ENCODE measurements around the gene SPOP. TPM values are rescaled to one million over a fixed set of nuclear protein-coding genes. Genes with fewer than 3 reads are reported as not detected.

SPOP gene
- total and polyA plus RNA-seq, 9 of the 15 experiments (the other 6 are each of a cell fraction or from before 2014, with no cell fraction given): 34.2 to 65.9 (median 39.7) TPM

DNA sequence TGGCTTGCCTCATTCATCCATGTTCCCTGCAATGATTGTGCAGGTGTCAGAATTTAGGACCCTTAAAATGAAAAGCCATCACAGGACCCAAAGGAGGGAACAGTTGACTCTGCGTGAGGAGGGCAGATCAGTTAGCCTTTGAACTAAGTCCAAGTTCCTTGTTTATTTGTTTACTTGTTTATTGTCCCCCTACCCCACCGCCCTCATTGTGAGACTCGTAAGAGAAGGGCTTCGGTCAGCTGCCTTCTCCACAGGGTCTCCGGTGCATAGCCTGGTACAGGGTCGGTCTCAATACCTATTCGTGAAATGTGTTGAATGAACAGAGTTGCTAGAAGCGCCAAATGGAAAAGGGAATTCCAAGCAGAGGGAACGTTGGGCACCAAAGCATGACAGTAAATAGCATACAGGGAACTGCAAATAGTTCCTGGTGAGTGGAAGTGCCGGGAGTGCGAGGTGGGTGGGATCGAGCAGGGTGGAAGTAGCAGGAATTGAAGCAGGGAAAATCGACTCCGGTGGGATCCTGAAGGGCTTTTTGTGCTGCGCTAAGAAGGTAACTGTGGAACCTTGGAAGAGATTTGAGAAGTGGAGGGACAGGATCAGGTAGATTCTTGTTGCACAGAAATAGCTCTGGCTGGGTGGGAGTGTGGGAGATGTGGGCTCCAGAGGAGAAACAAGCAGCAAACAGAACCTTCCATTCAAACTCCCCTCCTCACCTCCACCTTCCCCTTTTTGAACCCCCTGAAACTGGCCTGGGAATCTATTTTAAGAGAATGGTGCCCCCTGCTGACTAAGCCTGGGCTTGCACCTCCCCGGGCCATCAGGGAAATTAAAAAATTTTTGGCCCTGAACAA is 17.2 kb upstream of the SPOP start (continued):
- no peak for TF ChIP-seq MGA (IDR thresholded peaks at IDR 0.05)
- no peak for TF ChIP-seq ZNF696 (CRISPR knock-in tag; conservative IDR thresholded peaks at IDR 0.05)
- TF ChIP-seq NEUROD1 (IDR thresholded peaks at IDR 0.05; ENCODE audit: borderline replicate concordance, low read depth, low read length, partially characterized antibody): no peak
- no peak for TF ChIP-seq ZNF561 (CRISPR knock-in tag; conservative IDR thresholded peaks at IDR 0.05)
- no peak for TF ChIP-seq ZBTB5 (IDR thresholded peaks at IDR 0.05)
- no peak for TF ChIP-seq HSF4 (CRISPR knock-in tag; IDR thresholded peaks at IDR 0.05; ENCODE audit: borderline replicate concordance)
- TF ChIP-seq IRF2 (CRISPR knock-in tag; IDR thresholded peaks at IDR 0.05): no peak
- TF ChIP-seq ZC3H8 (IDR thresholded peaks at IDR 0.05): no peak
- no peak for TF ChIP-seq CEBPB (tag; IDR thresholded peaks at IDR 0.05)
- TF ChIP-seq MAZ (CRISPR knock-in tag; conservative IDR thresholded peaks at IDR 0.05 in 1 of 2, IDR thresholded peaks at IDR 0.05 in 1 of 2): 0 out of 4 replicates have a peak, but pooled peaks of 1 of the 2 experiments have one; percentile 35
- TF ChIP-seq HDAC2 (IDR thresholded peaks at IDR 0.05): no peak
- no peak for TF ChIP-seq TCF7L2 (IDR thresholded peaks at IDR 0.05; ENCODE audit: low read depth, low read length)
